HG02759 (cell line): Measurements from ENCODE around the gene DEFB132.

Experiments used
- ATAC-seq: cut with Tn5 transposase; IDR thresholded peaks from one replicate; pipeline ENCODE4 v1.9.1; 2021; ENCODE audit warnings: mild to moderate bottlenecking, moderate library complexity; ENCODE audit not compliant: unreplicated experiment

Gene DEFB132

GRCh38 chr20:259981-260380, 2.5 kb downstream of the DEFB132 start:
- ATAC-seq: no peak

- ATAC-seq: no peak
Observed at GRCh38 chr20:263701-264100, 6.2 kb downstream of the DEFB132 start.

- ATAC-seq: peak; percentile 94
Observed at GRCh38 chr20:266596-267562, 9.4 kb downstream of the DEFB132 start.

GRCh38 chr20:270517-270916, 13.0 kb downstream of the DEFB132 start:
- no peak for ATAC-seq

GRCh38 chr20:271069-271468, 13.5 kb downstream of the DEFB132 start:
- no peak for ATAC-seq

GRCh38 chr20:271528-271927, 14.0 kb downstream of the DEFB132 start:
- ATAC-seq: no peak

- ATAC-seq: no peak
Observed at GRCh38 chr20:272718-273117, 15.2 kb downstream of the DEFB132 start.

GRCh38 chr20:273884-274283, 16.4 kb downstream of the DEFB132 start:
- ATAC-seq: no peak

- no peak for ATAC-seq
Observed at GRCh38 chr20:275791-276190, 18.3 kb downstream of the DEFB132 start.

- ATAC-seq: no peak
Observed at GRCh38 chr20:276620-277495, 19.3 kb downstream of the DEFB132 start.

GRCh38 chr20:277496-277781, 19.9 kb downstream of the DEFB132 start:
- no peak for ATAC-seq

- ATAC-seq: no peak
Observed at GRCh38 chr20:278181-278580, 20.7 kb downstream of the DEFB132 start.

- ATAC-seq: no peak
Observed at GRCh38 chr20:278607-279571, 21.4 kb downstream of the DEFB132 start.

GRCh38 chr20:284172-284571, 26.6 kb downstream of the DEFB132 start:
- no peak for ATAC-seq

GRCh38 chr20:286508-286907, 29.0 kb downstream of the DEFB132 start:
- no peak for ATAC-seq

GRCh38 chr20:288956-289692, 31.6 kb downstream of the DEFB132 start:
- ATAC-seq: no peak

GRCh38 chr20:289693-290083, 32.2 kb downstream of the DEFB132 start:
- ATAC-seq: no peak

GRCh38 chr20:290084-290831, 32.7 kb downstream of the DEFB132 start, which contains the start of gene C20orf96:
Gene C20orf96, minus strand, starts transcription at chr20:290750. Its CDS starts 140 bp downstream, at chr20:290610.
- ATAC-seq: peak; percentile 91

- ATAC-seq: no peak
Observed at GRCh38 chr20:294602-295001, 37.1 kb downstream of the DEFB132 start.
